ENCODE data around the gene SNRPF.

SNRPF gene

GRCh38 chr12:95859344-95859816, 628 bp downstream of the SNRPF start:
- no peak for DNase-seq (ENCODE audit: low spot score)

GRCh38 chr12:95859947-95860850, 1.4 kb downstream of the SNRPF start:
- no peak for DNase-seq (ENCODE audit: low spot score)

- no peak for DNase-seq (ENCODE audit: low spot score)
Observed at GRCh38 chr12:95862038-95862437, 3.3 kb downstream of the SNRPF start.

GRCh38 chr12:95863337-95863736, 4.6 kb downstream of the SNRPF start:
- DNase-seq (ENCODE audit: low spot score) = no peak

- no peak for DNase-seq (ENCODE audit: low spot score)
Observed at GRCh38 chr12:95870897-95871296, 12.1 kb downstream of the SNRPF start.

GRCh38 chr12:95874452-95874851, 15.7 kb downstream of the SNRPF start:
- no peak for DNase-seq (ENCODE audit: low spot score)

- DNase-seq (ENCODE audit: low spot score) = no peak
Observed at GRCh38 chr12:95877622-95878021, 18.9 kb downstream of the SNRPF start.

- DNase-seq (ENCODE audit: low spot score) = no peak
Observed at GRCh38 chr12:95880895-95881294, 22.1 kb downstream of the SNRPF start.

GRCh38 chr12:95881331-95881955, 22.7 kb downstream of the SNRPF start:
- no peak for DNase-seq (ENCODE audit: low spot score)

GRCh38 chr12:95882080-95882479, 23.3 kb downstream of the SNRPF start:
- DNase-seq (ENCODE audit: low spot score) = no peak

GRCh38 chr12:95882873-95883272, 24.1 kb downstream of the SNRPF start:
- DNase-seq (ENCODE audit: low spot score) = no peak

- DNase-seq (ENCODE audit: low spot score) = no peak
Observed at GRCh38 chr12:95884998-95885397, 26.2 kb downstream of the SNRPF start.

GRCh38 chr12:95887311-95887710, 28.6 kb downstream of the SNRPF start:
- no peak for DNase-seq (ENCODE audit: low spot score)

- no peak for DNase-seq (ENCODE audit: low spot score)
Observed at GRCh38 chr12:95890958-95891357, 32.2 kb downstream of the SNRPF start.

- no peak for DNase-seq (ENCODE audit: low spot score)
Observed at GRCh38 chr12:95896846-95897245, 38.1 kb downstream of the SNRPF start.

- DNase-seq (ENCODE audit: low spot score) = no peak
Observed at GRCh38 chr12:95898081-95898480, 39.3 kb downstream of the SNRPF start.

- no peak for DNase-seq (ENCODE audit: low spot score)
Observed at GRCh38 chr12:95908573-95908972, 49.8 kb downstream of the SNRPF start.

GRCh38 chr12:95909871-95910270, 51.1 kb downstream of the SNRPF start:
- no peak for DNase-seq (ENCODE audit: low spot score)
